Endothelial cell of umbilical vein (primary cell): ENCODE data around the gene SAMD7.

ENCODE experiments used
- POLR2AphosphoS5 ChIP-seq: IDR thresholded peaks from 2 replicates; pipeline ENCODE4 v1.6.1; 2012; ENCODE audit warnings: low read depth, mild to moderate bottlenecking, control low read depth, low read length, moderate library complexity; ENCODE audit not compliant: insufficient read depth
- TF ChIP-seq, protein P1 (sequence below), 2 donors: IDR thresholded peaks; 1 replicate in 1 of 2; 2 replicates in 1 of 2; pipeline ENCODE4 v1.5.1; 2011; ENCODE audit warnings: low read length in 2 of 2, mild to moderate bottlenecking in 2 of 2, moderate library complexity in 2 of 2, control low read depth in 1 of 2, inconsistent platforms in 1 of 2, low read depth in 1 of 2; ENCODE audit not compliant: insufficient read depth in 1 of 2; ENCODE audit errors: extremely low read depth in 1 of 2

DNA sequence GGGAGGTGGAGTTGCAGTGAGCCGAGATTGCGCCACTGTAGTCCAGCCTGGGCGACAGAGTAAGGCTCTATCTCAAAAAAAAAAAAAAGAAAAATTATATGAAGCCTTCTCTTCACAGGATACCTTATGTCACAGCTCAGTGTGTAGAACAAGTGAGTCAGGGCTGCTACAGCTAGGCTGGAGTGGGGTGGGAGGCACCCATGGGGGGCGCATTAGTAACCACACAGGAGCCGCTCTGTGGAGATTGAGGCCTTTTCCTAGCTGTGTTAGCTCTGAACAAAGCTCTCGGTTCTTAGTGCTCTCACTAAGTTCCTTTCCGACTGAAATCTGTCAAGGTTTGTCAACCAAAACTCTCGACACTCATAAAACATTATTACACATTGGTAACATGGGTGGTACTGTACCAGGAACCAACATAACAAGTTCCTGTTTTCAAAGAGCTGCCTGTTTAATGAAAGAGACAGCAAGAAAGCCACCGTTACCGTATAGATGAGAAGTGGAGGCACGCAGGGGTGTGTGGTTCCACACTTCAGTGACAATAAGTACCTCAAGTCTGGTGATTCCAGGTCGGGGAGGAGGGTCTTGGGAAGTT is 46.1 kb upstream of the SAMD7 start:
- no peak for TF ChIP-seq POLR2AphosphoS5
- TF ChIP-seq, protein P1, sequence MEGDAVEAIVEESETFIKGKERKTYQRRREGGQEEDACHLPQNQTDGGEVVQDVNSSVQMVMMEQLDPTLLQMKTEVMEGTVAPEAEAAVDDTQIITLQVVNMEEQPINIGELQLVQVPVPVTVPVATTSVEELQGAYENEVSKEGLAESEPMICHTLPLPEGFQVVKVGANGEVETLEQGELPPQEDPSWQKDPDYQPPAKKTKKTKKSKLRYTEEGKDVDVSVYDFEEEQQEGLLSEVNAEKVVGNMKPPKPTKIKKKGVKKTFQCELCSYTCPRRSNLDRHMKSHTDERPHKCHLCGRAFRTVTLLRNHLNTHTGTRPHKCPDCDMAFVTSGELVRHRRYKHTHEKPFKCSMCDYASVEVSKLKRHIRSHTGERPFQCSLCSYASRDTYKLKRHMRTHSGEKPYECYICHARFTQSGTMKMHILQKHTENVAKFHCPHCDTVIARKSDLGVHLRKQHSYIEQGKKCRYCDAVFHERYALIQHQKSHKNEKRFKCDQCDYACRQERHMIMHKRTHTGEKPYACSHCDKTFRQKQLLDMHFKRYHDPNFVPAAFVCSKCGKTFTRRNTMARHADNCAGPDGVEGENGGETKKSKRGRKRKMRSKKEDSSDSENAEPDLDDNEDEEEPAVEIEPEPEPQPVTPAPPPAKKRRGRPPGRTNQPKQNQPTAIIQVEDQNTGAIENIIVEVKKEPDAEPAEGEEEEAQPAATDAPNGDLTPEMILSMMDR (IDR thresholded peaks at IDR 0.05; ENCODE audit: extremely low read depth in 1 of 2, insufficient read depth in 1 of 2, low read depth in 1 of 2, low read length in 2 of 2): no peak
